UCSD-AML1 (cell line): ENCODE measurements around the gene THAP6.
"Not testable (repeated sequence)": the region's sequence is repeated elsewhere in the genome, so short reads cannot be mapped to it uniquely, and the experiment has no call there.

Source experiments
- DNase-seq: peaks from one replicate; lab custom pipeline; 2025; ENCODE audit not compliant: unreplicated experiment; lab: John Stamatoyannopoulos, UW

The THAP6 gene

GRCh38 chr4:75525086-75525485, 10.8 kb downstream of the THAP6 start:
- DNase-seq, result no peak

- no peak for DNase-seq
These were observed 11.6 kb downstream of the THAP6 start for GRCh38 chr4:75525910-75526309.

DNA sequence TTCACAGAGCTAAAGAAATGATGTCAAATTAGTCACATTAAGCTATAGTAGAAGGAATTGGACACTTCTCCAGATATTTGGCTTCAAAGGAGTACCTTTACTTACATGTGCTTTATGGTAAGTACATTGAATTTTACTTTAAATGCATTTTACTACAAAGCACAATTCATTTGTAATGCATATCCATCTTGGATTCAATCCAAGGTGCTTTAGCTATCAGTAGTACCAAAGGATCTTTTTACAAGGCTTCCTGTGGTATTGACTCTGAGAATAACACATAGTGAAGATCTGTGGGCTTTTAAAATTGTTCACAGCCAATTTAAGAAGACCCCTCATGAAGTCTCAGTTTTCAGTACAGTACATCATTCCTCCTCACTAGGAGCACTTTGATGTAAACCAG, 13.2 kb downstream of the THAP6 start:
- no peak for DNase-seq

- no peak for DNase-seq
These were observed 16.5 kb downstream of the THAP6 start for GRCh38 chr4:75530556-75531322.

DNA sequence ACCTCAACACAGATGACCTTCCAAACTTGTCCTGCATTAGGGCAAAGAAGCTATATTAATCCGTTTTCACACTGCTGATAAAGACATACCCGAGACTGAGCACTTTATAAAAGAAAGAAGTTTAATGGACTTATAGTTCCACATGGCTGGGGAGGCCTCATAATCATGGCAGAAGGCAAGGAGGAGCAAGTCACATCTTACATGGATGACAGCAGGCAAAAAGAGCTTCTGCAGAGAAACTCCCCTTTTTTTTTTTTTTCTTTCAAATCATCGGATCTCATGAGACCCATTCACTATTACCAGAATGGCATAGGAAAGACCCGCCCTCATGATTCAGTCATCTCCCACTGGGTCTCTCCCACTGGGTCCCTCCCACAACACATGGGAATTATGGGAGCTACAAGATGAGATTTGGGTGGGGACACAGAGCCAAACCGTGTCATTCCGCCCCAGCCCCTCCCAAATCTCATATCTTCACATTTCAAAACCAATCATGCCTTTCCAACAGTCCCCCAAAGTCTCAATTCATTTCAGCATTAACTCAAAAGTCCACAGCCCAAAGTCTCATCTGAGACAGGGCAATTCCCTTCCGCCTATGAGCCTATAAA, 17.4 kb downstream of the THAP6 start:
- not testable (repeated sequence) for DNase-seq

GRCh38 chr4:75533339-75533887, 19.1 kb downstream of the THAP6 start:
- not testable (repeated sequence) for DNase-seq

DNA sequence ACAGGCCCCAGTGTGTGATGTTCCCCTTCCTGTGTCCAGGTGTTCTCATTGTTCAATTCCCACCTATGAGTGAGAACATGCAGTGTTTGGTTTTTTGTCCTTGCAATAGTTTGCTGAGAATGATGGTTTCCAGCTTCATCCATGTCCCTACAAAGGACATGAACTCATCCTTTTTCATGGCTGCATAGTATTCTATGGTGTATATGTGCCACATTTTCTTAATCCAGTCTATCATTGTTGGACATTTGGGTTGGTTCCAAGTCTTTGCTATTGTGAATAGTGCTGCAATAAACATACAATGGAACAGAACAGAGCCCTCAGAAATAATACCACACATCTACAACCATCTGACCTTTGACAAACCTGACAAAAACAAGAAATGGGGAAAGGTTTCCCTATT, 19.7 kb downstream of the THAP6 start:
- not testable (repeated sequence) for DNase-seq

GRCh38 chr4:75537308-75537707, 23.0 kb downstream of the THAP6 start:
- not testable (repeated sequence) for DNase-seq

DNA sequence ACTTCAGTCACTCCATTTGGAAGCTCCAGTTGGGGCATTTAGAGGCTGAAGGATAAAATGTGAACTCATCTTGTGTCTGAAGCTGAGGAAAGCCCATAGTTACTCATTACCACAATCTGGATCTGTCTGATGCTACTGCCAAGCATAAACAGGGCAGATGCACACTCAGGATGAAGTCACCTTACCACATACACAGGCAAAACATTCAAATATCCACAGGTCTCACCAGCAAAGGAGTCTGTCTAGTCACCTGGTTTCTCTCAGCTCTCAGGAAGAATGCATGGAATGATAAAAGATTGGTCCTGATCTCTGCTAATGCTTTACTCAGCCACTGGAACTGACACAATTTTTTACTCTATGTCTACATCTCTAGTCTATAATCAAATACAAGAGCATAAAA, 28.6 kb downstream of the THAP6 start:
- no peak for DNase-seq

DNA sequence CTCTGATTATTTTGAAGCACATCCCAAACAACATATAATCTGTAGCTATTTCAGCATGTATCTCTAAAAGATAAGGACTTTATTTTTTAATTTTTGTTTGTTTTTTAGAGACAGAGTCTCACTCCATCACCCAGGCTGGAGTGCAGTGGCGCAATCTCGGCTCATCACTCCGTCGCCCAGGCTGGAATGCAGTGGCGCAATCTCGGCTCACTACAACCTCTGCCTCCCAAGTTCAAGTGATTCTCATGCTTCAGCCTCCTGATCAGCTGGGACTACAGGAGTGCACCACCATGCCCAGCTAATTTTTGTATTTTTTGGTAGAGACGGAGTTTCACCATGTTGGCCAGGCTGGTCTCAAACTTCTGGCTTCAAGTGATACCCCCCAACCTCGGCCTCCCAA, 29.9 kb downstream of the THAP6 start:
- DNase-seq, result not testable (repeated sequence)

- no peak for DNase-seq
These were observed 30.6 kb downstream of the THAP6 start for GRCh38 chr4:75544870-75545269.

- DNase-seq, result no peak
These were observed 31.3 kb downstream of the THAP6 start for GRCh38 chr4:75545526-75545925.

DNA sequence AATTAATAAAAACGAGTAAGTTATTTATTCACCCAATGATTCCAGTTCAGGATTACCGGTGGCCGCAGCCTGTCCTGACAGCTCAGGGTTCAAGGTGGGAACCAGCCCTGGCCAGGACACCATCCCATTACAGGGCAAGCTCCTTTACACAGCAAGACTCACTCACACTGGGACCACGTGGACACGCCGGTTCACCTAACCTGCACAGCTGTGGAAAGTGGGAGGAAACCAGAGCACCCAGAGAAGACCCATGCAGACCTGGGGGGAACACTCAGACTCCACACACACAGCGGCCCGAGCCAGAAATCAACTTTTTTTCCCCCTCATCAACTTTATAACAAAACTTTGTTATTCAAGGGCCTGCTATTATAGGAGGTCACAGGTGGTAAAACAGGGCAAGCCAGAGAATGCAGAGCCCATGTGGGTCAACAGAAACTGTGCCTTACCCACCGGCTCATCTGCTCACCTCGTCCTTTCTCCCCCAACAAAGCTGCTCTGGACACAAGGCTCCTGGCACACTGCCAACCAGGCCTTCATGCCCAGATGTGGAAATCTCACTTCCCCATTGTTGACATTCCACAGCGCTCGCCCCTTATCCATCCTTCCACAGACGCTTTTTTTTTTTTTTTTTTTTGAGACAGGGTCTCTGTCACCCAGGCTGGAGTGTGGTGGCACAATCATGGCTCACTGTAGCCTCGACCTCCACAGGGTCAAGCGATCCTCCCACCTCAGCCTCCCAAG, 33.5 kb downstream of the THAP6 start:
- DNase-seq, result peak; percentile 12

DNA sequence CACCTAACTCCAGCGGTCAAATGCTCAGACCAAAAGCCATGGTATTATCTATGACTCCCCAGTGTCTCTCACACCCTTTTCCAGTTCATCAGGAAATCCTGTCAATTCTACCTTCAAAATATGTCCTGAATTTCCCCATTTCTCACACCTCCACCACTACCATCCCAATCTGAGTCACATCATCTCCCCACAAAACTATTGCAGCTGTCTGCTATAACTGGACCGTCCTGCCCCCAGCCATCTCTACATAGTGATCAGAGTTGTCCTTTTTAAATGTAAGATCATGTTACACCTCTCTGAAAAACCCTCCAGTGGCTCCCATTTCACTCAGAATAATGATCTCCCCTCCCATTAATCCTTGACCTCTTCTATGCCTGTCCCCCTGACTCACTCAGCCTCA, 34.7 kb downstream of the THAP6 start:
- no peak for DNase-seq

DNA sequence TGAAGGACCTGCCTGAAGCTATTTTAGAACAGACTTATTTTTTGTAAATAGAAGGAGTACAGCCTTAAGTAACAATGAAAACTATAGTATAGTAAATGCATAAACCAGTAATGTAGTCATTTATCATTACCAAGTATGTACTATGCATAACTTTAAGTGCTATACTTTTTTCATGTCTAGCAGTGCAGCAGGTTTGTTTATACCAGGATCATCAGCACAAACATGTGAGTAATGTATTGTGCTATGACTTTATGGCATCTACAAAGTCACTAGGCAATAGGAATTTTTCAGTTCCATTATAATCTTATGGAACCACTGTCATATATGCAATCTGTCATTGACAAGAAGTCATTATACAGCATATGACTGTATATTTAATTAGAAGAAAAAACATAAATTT, 38.2 kb downstream of the THAP6 start:
- DNase-seq, result no peak

- no peak for DNase-seq
These were observed 41.3 kb downstream of the THAP6 start, which contains the start of gene ODAPH for GRCh38 chr4:75555294-75556164. ODAPH (plus strand) TSS chr4:75556066; CDS start chr4:75556083, 17 bp downstream.

DNA sequence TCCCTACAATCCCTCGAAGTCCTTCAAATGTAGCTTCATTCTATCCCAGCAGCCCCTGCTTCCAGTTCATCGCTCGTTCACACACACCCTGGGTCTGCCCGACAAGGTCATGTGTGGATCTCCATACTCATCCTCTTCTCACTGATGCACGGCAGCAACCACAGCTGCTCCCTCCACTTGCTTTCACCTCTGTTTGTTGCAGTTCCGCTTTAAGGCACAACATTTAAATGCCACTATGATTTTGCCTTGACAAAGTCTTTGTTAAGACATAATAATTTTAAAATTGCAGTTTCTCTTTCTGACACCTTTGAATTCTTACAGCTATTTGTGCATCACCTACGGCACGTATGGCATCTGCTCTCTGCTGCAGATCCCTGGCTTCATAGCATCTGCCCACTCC, 43.4 kb downstream of the THAP6 start:
- no peak for DNase-seq

DNA sequence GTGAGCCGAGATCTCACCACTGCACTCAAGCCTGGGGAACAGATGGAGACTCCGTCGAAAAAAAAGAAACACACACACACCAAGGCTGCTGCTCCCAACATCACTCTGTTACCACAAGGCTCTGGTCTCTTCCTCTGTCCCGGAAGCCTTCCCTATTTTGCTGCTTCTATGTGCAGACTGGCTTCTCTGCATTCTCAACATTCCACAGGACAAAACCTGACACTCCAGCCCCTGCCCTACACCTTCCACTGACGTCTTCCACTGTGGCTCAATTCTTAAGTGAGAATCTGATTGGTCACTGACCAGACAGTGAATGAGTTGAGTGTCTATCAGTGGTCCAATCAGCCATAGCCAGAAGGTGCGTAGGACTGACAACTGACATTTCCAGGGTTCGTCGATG, 47.5 kb downstream of the THAP6 start:
- no peak for DNase-seq

DNA sequence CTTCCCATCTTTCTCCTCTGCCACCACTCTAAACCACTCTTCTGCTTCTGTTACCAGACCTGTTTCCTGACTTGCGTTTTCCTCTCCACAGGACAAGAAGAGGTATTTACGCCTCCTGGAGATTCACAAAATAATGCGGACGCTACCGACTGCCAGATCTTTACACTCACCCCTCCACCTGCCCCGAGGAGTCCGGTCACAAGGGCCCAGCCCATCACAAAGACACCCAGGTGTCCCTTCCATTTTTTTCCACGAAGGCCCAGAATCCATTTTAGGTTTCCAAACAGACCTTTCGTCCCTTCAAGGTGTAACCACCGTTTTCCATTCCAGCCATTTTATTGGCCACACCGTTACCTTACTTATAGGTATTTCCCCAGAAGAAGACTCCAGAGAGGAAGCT, 49.8 kb downstream of the THAP6 start:
- DNase-seq, result no peak

GRCh38 chr4:75565481-75565880, 51.2 kb downstream of the THAP6 start:
- DNase-seq, result no peak

DNA sequence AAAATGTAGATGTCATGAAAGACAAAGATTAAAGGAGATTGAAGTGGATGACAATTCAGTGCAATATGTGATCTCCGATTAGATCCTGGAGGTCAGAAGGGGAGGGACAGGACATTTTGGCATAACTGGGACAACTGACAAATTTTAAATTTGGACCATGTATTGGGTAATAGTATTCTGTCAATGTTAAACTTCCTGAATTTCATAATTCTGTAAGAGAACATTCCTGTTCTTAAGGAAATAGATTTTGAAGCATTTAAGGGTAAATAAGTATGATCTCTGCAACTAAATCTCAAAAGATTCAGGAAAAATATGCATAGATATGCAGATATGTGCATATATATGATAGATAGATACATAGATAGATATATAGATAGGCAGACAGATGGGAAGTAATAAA, 52.6 kb downstream of the THAP6 start:
- DNase-seq, result no peak
